Lung (tissue), 12 donors: ENCODE measurements around the gene LCA5L. TPM values are rescaled to one million over a fixed set of nuclear protein-coding genes. Genes with fewer than 3 reads are reported as not detected.

ENCODE experiments used
- ATAC-seq: fragments of 200-7000 bp; cut with Tn5 transposase; one replicate; pipeline ENCODE4 v1.9.1; 2020; ENCODE audit warnings: moderate number of reproducible peaks; ENCODE audit not compliant: insufficient read depth, low FRiP score
- DNase-seq, 3 donors: peaks; one replicate each; pipeline ENCODE4 v3.0.0-alpha.2; 2013 to 2017
- H3K27ac ChIP-seq, 2 donors: one replicate each; pipeline ENCODE4 v1.5.1; 2013; ENCODE audit warnings: mild to moderate bottlenecking in 2 of 2, moderate library complexity in 2 of 2, control low read depth in 1 of 2, inconsistent platforms in 1 of 2, low read depth in 1 of 2, low read length in 1 of 2
- H3K27me3 ChIP-seq, 3 donors: one replicate each; pipeline ENCODE4 v1.5.1; 2013; ENCODE audit warnings: low read length in 2 of 3; ENCODE audit not compliant: control insufficient read depth in 3 of 3, insufficient read depth in 3 of 3
- H3K36me3 ChIP-seq, 4 donors: one replicate each; pipeline ENCODE4 v1.5.1; 2013; ENCODE audit warnings: low read length in 4 of 4, mild to moderate bottlenecking in 1 of 4, moderate library complexity in 1 of 4; ENCODE audit not compliant: control insufficient read depth in 4 of 4, insufficient read depth in 4 of 4
- H3K4me1 ChIP-seq, 5 donors: one replicate each; pipeline ENCODE4 v1.5.1; 2013; ENCODE audit warnings: low read length in 5 of 5, mild to moderate bottlenecking in 2 of 5, moderate library complexity in 1 of 5; ENCODE audit not compliant: control insufficient read depth in 5 of 5, insufficient read depth in 5 of 5
- H3K4me3 ChIP-seq: one replicate; pipeline ENCODE4 v1.5.1; 2013; ENCODE audit warnings: mild to moderate bottlenecking, control low read depth, moderate library complexity
- H3K9ac ChIP-seq, 2 donors: one replicate each; pipeline ENCODE4 v1.5.1; 2013; ENCODE audit warnings: low read length in 2 of 2, control low read depth in 1 of 2; ENCODE audit not compliant: insufficient read depth in 1 of 2
- H3K9me3 ChIP-seq, 4 donors: one replicate each; pipeline ENCODE4 v1.5.1; 2013; ENCODE audit warnings: low read length in 3 of 4, mild to moderate bottlenecking in 1 of 4, moderate library complexity in 1 of 4; ENCODE audit not compliant: control insufficient read depth in 4 of 4, insufficient read depth in 3 of 4
- CTCF ChIP-seq: IDR thresholded peaks from 2 replicates; pipeline ENCODE4 v1.5.1; 2012; ENCODE audit warnings: mild to moderate bottlenecking; ENCODE audit errors: control extremely low read depth, extremely low read depth
- WGBS, 2 donors: extraction: QIAGEN DNeasy Blood & Tissue Kit; methylation state at CpG; one replicate each; pipeline ENCODE4 v1.1.7; 2013; 5-methylcytosine and 5-hydroxymethylcytosine counted together
- polyA plus RNA-seq, 2 donors: library from polyadenylated mRNA; stranded (reverse); fragments of 200-250 nt; gene quantifications; one replicate each; pipeline ENCODE4 v1.2.1, GENCODE V29; 2013
- total RNA-seq, 2 donors: library from RNA; depleted of rRNA in 1 of 2; stranded (reverse); fragments of >200 nt in 1 of 2; gene quantifications; one replicate each; pipeline ENCODE4 v1.2.1, GENCODE V29; 2014 to 2021
- donor health status: control.
- donor health status: control.
- donor health status: Bipolar disorder and iron deficiency.
- donor health status: healthy.
- donor health status: DM: yes; HTN: yes; CAD: no.

LCA5L gene
- total and polyA plus RNA-seq, 4 donors: 2.4 to 6.5 (median 3.7) TPM

GRCh38 chr21:39461419-39461818 lies 15.8 kb upstream of the LCA5L start:
- no peak for DNase-seq
- no peak overlapping the region for H3K27ac ChIP-seq
- no peaks in the 10 kb centered on the region for H3K9me3 ChIP-seq
- no peak for ATAC-seq
- TF ChIP-seq CTCF: no peak
- peaks cover 0 to 5% (median 0%) of the 10 kb centered on the region in 4 donors for H3K36me3 ChIP-seq
- H3K9ac ChIP-seq: no peak overlapping the region
- no peaks in the 10 kb centered on the region for H3K27me3 ChIP-seq
- no peak overlapping the region for H3K4me3 ChIP-seq
- 69 to 76% methylated on average over 3 of the region's 3 CpGs for WGBS, 2 donors
- peaks cover 0 to 2% (median 0%) of the 10 kb centered on the region in 5 donors for H3K4me1 ChIP-seq

- H3K4me3 ChIP-seq: no peak overlapping the region
- ATAC-seq (no peak), DNase-seq (no peak)
- 93 to 97% methylated on average over 3 of the region's 3 CpGs for WGBS, 2 donors
- no peak overlapping the region for H3K9ac ChIP-seq
- H3K27me3 ChIP-seq: no peaks in the 10 kb centered on the region
- H3K36me3 ChIP-seq: no peaks in the 10 kb centered on the region
- H3K4me1 ChIP-seq: peaks cover 0 to 14% (median 0%) of the 10 kb centered on the region in 5 donors
- H3K27ac ChIP-seq: no peak overlapping the region
- H3K9me3 ChIP-seq: no peaks in the 10 kb centered on the region
- TF ChIP-seq CTCF: no peak
These were observed 11.1 kb upstream of the LCA5L start for GRCh38 chr21:39456665-39457064.

- no peak overlapping the region for H3K4me3 ChIP-seq
- H3K27me3 ChIP-seq: no peaks in the 10 kb centered on the region
- DNase-seq (no peak), ATAC-seq (no peak)
- no peaks in the 10 kb centered on the region for H3K9me3 ChIP-seq
- H3K27ac ChIP-seq: no peak overlapping the region
- 75 to 80% methylated on average over 6 of the region's 6 CpGs for WGBS, 2 donors
- H3K36me3 ChIP-seq: no peaks in the 10 kb centered on the region
- H3K9ac ChIP-seq: no peak overlapping the region
- H3K4me1 ChIP-seq: peaks cover 0 to 14% (median 0%) of the 10 kb centered on the region in 5 donors
- TF ChIP-seq CTCF: no peak
These were observed 9.5 kb upstream of the LCA5L start for GRCh38 chr21:39454949-39455668.
